Measurements from ENCODE around the gene SLC36A1.

The SLC36A1 gene

DNA sequence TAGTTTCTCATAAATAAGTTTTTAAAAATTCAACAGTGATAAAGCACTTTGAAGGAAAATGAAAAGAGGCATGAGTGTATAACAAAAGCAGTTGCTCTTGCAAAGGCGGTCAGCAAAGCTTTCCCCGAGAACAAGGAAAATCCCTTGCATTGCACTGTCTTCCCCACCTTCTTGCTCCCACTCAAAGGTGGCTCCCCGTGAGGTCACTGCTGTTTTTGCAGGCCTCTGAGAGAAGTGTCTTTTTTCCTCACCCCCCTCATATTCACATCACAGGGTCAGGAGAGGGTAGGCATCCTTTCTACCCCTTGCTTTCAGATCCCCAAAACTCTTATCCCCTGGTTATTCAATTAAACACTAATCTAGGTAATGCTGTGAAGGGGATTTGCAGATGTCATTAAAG lies 15.2 kb upstream of the SLC36A1 start:
- in situ Hi-C loops (cut with MboI; ENCODE audit: low pct_unique_long_range_greater_than_20kb, low sequenced_read_pairs, unreplicated experiment), result loop anchor here (10.0 kb wide), 1 partner anchor 223 kb away; no protein-coding TSS in a partner anchor

DNA sequence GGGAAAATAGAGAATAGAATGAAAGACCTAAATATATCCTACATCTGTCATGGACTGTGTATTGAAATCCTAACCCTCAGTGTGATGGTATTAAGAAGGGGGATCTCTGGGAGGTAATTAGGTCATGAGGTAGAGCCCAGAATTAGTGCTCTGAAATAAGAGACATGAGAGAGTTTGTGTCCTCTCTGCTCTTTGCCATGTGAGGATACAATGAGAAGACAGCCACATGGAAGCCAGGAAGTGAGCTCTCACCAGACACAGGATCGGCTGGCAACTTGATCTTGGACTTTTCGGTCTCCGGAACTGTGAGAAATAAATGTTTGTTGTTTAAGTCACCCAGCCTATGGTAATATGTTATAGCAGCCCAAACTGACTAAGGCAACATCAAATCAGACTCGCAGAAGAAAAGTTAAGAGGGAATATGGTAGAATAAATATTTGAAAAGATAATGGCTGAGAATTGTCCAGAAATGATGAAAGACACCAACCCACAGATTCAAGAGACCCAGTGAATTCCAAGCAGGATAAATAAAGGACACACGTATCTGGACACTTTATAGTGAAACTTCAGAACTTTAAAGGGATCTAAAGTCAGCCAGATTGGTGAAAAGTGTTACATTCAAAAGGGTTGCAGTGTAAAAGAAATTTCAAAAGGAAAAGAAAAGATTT lies 12.7 kb upstream of the SLC36A1 start:
- TF ChIP-seq, protein P1, sequence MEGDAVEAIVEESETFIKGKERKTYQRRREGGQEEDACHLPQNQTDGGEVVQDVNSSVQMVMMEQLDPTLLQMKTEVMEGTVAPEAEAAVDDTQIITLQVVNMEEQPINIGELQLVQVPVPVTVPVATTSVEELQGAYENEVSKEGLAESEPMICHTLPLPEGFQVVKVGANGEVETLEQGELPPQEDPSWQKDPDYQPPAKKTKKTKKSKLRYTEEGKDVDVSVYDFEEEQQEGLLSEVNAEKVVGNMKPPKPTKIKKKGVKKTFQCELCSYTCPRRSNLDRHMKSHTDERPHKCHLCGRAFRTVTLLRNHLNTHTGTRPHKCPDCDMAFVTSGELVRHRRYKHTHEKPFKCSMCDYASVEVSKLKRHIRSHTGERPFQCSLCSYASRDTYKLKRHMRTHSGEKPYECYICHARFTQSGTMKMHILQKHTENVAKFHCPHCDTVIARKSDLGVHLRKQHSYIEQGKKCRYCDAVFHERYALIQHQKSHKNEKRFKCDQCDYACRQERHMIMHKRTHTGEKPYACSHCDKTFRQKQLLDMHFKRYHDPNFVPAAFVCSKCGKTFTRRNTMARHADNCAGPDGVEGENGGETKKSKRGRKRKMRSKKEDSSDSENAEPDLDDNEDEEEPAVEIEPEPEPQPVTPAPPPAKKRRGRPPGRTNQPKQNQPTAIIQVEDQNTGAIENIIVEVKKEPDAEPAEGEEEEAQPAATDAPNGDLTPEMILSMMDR (IDR thresholded peaks at IDR 0.05; ENCODE audit: extremely low read depth, insufficient read depth, missing control alignments), result no peak
- in situ Hi-C loops (cut with MboI; ENCODE audit: low pct_unique_long_range_greater_than_20kb, low sequenced_read_pairs, unreplicated experiment), result loop anchor here (10.0 kb wide), 1 partner anchor 220 kb away; no protein-coding TSS in a partner anchor
- DNase-seq (ENCODE audit: low spot score), result no peak

More for the DNA sequence above, 15.2 kb upstream of the SLC36A1 start:
- DNase-seq (ENCODE audit: low spot score), result no peak
- TF ChIP-seq, protein P1 (IDR thresholded peaks at IDR 0.05; ENCODE audit: extremely low read depth, insufficient read depth, missing control alignments), result no peak

DNA sequence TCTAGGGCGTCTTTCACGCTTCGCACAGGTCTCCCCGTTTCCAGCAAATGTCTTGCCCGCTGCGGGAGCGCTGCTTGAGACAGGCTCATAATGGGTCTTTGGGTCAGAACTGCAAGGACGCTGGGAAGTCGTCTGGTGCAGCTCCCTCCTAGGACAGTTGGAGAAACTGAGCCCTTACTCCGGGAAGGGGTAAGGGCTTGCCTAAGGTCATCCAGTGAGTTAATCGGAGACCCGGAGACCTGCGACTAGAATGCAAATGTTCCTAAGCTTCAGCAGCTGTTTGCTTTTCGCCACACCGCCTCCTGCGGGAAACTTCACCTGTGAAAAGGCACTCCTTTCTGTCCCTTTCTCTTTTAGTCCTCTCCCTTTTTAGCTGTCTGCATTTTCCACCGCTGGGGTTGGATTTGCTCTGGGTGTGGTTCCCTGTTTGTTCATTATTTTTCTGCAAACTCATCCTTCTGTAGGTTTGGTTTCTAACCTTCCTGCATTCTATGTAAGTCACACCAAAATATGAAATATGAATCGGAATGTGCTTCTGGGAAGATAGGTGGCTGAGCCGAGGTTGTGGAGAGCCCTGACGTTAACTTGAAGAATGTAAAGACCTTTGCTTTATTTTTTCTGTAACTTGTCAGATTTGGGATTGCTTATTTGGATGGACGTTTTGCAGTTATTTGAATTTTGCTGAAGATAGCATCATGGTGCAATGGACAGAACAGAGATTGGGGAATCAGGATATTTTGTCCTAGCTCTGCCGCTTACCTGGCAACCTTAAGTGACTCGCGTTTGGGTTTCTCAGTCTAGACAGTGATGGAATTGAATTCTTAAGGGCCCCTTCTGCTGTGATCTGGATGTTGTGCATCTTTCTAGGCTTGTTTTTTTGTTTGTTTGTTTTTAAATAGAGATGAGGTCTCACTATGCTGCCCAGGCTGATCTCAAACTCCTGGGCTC lies 909 bp downstream of the SLC36A1 start:
- in situ Hi-C loops (cut with MboI; ENCODE audit: low pct_unique_long_range_greater_than_20kb, low sequenced_read_pairs, unreplicated experiment), result loop anchor here (10.0 kb wide), 1 partner anchor 46 kb away; no protein-coding TSS in a partner anchor
- DNase-seq (ENCODE audit: low spot score), result no peak
- TF ChIP-seq, protein P1 (IDR thresholded peaks at IDR 0.05; ENCODE audit: extremely low read depth, insufficient read depth, missing control alignments), result no peak

- TF ChIP-seq, protein P1 (IDR thresholded peaks at IDR 0.05; ENCODE audit: extremely low read depth, insufficient read depth, missing control alignments), result no peak
- no peak for DNase-seq (ENCODE audit: low spot score)
- in situ Hi-C loops (cut with MboI; ENCODE audit: low pct_unique_long_range_greater_than_20kb, low sequenced_read_pairs, unreplicated experiment), result loop anchor here (10.0 kb wide), 1 partner anchor 46 kb away; no protein-coding TSS in a partner anchor
Observed at GRCh38 chr5:151449297-151449696, 1.9 kb downstream of the SLC36A1 start.

GRCh38 chr5:151449839-151450238 lies 2.4 kb downstream of the SLC36A1 start:
- TF ChIP-seq, protein P1 (IDR thresholded peaks at IDR 0.05; ENCODE audit: extremely low read depth, insufficient read depth, missing control alignments), result no peak
- DNase-seq (ENCODE audit: low spot score), result no peak
- in situ Hi-C loops (cut with MboI; ENCODE audit: low pct_unique_long_range_greater_than_20kb, low sequenced_read_pairs, unreplicated experiment), result loop anchor here (10.0 kb wide), 1 partner anchor 45 kb away; no protein-coding TSS in a partner anchor

DNA sequence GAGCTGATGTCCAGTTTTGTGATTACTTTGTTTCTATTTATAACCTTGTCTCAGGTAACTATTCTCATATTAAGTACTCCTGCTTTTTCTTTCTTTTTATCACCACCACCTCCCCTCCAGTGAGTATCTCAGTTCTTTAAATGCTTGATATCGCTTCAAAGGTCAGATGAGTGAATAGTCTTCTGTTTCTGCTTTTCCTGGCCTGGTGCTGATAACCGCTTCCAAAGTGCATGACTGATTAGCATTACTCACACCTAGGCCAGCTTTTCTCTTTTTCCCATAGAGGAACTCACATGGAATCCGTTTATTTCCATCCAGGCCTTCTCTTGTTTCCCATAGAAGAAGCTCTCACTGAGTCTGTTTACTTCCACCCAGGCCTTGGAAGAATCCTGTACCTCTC lies 3.2 kb downstream of the SLC36A1 start:
- no peak for DNase-seq (ENCODE audit: low spot score)
- TF ChIP-seq, protein P1 (IDR thresholded peaks at IDR 0.05; ENCODE audit: extremely low read depth, insufficient read depth, missing control alignments), result no peak
- in situ Hi-C loops (cut with MboI; ENCODE audit: low pct_unique_long_range_greater_than_20kb, low sequenced_read_pairs, unreplicated experiment), result no loop called here

All from GM13977 (cell line).